GM21576 (cell line): ENCODE results near the gene SNRNP27.

Source experiments
- ATAC-seq: cut with Tn5 transposase; IDR thresholded peaks from one replicate; pipeline ENCODE4 v1.9.1; 2021; ENCODE audit warnings: mild to moderate bottlenecking, moderate library complexity; ENCODE audit not compliant: unreplicated experiment

SNRNP27 gene

DNA sequence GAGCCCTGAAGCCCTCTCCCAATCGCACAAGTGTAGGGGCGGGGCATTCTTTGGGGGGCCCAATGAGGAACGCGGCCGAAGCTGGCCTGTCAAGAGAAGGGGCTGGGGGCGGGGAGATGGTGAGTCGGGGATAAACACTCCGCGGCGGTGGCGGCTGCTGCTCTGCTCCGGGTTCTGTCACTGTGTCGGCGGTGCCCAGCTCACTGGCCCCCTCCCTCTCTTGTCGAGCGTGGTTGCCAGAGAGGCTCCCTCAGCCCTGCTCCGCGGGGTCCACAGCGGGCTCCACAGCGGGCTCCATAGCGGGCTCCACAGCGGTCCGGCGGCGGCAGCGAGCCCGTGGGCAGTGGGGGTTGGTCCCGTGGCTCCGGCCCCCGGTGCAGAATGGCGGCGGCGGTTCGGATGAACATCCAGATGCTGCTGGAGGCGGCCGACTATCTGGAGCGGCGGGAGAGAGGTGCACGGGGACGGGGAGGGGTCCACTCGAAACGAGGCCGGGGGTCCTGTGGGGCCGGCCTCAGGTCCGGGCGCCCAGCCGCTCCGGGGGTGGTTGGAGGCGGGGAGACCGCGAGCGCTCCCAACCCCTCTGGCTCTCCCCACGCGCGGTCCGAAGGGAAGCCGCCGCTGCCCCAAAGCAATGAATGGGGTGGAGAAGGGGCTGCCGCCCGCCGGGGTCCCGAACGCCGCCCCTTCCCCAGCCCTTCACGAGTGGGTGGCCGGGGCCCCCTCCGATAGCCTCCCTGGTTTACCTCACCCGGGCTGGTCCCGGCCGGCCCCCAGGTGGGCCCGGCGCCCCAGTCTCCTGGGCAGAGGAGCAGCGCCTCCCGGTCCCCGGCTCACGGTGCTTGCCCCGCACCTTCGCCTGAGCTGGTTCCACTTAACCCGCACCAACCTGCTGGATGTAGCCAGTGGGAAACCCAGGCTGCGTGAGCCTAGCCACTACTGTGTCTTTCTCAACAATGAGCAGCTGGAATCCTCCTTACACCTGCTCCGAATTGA lies 21.5 kb downstream of the SNRNP27 start, which contains the start of gene MXD1:
MXD1 (plus strand) TSS at position 160 of the 996 bp plus-strand sequence; CDS start at position 382, 222 bp downstream.
- no peak for ATAC-seq

DNA sequence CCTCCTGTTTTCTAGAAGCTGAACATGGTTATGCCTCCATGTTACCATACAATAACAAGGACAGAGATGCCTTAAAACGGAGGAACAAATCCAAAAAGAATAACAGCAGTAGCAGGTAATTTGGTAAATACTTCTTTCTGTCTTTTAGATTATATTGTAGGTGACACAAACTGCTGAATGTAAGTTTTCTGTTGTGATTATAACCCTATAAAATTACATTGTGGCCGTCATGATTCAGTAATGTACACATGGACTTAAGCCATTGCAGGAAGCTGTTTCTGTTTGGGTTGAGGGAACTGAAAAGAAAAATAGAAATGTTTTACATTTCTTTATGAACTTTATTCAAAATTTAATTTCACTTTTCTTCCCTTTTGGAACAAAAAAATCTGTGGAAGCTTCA lies 22.4 kb downstream of the SNRNP27 start:
- ATAC-seq = no peak

DNA sequence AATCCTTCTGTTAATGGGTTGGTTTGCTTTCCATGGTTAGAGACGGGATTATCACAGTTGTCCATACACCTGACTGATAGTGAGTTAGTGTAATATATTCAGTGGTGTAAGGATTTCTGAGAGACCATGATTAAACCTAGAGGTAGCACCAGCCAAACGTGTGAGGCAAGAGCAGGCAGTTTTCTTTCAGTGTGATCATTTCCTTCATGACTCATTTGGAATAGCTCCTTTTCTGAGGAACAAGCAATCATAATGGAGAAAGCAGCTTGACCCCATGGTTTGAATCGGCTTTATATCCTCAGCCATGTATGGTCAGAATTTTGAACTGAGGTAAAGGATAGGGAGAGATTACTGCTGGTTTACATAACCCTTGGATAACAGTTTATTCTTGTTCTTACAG lies 24.1 kb downstream of the SNRNP27 start:
- no peak for ATAC-seq

DNA sequence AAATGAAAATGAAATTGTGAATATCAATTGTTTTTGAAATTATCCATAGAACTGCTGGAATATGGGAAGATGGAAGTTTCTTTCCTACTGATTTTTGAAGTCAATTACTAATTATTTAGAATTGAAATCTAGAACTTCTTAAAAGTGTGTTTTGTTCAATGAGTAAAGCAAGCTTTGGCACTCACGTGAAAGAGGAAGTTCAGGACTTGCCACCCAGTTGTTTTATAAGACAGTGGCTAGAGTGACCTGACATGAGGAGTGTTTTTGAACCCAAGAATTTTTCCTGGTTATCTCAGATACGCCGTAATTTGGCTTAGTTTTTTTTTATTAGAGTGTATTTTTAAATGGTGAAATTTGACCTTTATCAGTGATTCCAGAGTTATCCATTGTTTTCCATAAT lies 24.6 kb downstream of the SNRNP27 start:
- no peak for ATAC-seq

DNA sequence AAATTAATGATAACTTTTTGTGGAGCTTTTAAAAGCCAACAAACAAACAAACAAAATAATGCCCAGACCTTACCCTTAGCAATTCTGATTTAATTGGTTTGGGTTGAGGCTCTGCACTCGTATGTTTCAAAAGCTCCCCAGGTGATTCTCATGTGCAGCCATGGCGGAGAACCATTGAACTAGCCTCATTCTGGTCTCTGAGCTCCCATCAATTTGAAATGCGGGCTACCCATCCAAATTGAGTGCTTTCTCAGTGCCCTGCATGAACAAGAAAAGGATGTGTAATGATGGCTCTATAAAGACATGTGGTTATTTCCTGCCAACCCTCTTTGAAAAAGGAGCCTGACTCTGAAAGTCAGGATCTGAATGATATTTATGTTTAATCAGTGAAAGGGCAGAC lies 29.4 kb downstream of the SNRNP27 start:
- no peak for ATAC-seq

DNA sequence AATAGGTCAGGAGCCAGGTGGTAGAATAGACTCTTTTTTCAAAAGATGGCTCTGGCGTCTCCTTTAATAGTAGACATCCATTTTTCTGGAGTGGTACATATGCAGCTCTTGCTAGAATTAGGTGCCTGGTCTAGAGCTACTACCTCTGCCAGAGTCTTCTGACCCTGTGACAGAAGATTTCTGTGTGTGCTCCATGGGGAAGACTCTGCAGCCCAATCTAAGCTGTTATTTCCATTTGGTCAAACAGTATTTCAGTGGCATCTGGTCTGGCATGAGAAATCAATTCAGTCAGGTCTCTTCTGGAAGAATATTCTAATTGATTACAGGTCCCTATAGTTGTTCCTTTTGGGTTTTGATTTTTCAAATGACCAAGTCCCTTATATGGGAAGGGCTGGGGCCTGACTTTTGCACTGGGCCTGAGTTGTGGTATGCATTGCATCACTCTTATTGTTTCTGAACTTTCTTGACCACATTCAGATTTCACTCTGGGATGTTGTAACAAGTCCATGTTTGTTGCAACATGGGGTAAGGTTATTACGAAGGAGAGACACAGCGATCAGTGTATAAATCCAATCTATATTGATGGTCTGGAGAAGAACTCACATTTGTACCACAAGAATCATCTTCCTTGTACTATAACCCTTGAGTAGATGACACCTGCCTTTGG lies 33.2 kb downstream of the SNRNP27 start:
- ATAC-seq = no peak

DNA sequence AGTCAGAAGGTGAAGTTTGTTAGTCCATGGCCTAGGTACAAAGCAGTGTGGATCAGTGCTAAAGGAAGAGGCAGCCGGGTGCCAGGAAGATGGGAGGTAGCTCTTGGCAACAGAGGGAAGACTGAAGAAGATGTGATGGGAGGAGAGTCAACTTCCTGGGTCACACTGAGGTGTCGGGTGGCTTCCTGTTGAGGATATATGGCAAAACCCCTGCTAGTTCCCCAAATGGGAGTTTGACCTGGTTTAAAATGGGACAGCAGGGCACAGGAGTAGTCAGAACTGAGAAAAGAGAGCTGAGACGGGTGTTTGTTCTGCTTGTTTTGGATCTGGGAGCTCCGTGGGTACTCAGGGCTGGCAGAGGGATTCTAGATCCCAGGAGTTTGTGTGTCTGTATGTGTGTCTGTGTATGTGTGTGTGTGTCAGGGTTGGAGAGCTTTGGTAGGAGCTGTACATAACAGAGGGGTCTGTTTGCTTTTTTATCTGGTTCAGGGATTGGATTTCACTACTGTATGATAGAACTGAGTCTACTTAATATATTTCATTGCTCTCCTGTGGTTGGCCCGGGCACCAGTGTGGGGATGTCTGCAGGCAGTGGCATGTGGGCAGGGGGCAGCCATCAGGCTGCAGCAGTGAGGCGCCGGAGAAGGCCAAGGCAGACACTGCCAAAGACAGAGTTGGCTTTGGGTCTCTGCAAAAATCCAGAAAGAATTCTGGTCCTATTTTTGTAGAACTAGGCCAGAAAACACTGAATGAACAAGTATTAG lies 38.3 kb downstream of the SNRNP27 start:
- ATAC-seq = no peak

DNA sequence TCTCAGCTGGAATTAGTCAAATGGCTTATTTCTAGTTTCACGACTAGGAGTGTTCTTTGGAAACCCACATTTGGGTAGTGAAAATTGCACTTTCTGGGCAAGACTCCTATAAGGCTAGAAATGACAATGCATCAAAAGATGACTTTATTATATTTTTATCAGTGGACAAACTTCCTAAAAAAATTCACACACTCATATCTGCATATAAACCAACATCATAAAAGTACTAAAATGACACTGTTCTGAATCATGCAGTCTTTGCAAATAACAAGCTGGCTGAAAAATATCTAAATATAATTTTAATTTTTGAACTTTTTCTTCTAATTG lies 38.8 kb downstream of the SNRNP27 start:
- no peak for ATAC-seq

DNA sequence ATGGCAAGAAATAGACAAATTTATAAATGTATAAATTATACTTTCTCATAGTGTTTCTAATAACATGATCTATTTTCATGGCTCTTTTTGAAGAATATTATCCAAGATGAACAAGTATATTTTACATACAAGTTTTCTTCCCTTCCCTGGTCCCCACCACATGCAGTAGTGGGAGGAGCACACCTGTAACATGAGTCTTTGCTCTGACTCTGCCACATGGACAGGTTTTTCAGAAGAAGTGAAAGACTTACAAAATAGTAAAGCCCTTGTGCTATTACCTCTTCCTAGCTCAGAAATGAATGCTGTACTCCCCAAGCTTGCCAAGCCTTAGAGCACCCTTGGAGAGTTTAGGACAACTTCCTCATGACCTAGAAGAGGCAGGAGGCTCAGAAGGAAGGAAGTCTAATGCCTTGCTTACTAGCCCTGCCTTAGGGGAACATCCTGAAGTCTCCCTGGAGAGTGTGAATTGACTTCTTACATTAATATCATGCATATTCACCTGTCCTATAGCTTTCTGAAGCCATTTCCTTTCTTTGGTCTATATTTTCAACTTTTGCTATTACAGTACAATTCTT lies 39.6 kb downstream of the SNRNP27 start:
- no peak for ATAC-seq

DNA sequence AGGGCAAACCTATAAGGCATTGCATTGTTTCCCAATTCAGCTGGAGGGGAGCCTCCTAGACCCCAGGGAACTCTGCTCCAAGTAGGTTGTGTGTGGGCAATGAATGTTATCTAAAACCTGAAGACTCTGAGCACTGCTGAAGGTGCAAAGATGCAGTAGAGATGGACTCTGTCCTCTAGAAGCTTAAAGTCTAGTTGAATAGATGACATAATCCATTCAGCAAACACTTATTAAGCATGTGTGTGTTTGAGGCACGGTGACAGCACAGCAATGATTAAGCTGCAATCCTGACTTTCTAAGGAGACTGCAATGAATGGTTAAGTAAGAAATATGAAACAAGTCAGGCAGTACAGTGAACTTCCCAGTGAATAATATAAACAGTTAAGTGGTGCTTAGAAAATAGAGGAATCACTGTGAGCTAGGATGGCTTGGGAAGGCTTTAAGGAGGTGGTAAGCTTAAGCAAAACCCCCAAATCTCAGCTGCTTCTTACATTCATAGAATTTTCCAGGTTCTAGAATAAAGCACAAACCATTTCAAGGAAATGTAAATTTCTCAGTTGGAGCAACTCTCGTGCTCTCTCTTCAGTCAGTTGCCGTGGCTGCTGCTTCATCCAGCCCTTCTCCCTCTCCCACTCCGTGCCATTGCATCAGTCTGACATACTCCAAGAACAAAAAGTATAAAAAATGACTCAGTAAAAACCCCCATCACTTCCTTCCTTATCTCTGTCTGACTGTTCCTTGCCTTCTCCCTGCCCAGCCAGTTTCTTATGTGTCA lies 40.3 kb downstream of the SNRNP27 start:
- ATAC-seq = no peak

DNA sequence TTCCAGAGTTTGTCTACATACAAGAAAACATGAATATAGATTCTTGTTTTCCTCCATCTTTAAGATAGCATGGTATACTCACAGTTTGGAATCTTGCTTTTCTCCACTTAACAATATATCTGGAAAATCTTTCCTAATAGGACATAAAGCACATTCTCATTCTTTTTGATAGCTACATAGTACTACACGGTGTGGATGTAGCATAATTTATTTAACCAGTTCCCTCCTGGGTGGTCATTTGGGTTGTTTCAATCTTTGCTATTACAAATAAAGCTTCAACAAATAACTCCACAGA lies 40.8 kb downstream of the SNRNP27 start:
- ATAC-seq = no peak

DNA sequence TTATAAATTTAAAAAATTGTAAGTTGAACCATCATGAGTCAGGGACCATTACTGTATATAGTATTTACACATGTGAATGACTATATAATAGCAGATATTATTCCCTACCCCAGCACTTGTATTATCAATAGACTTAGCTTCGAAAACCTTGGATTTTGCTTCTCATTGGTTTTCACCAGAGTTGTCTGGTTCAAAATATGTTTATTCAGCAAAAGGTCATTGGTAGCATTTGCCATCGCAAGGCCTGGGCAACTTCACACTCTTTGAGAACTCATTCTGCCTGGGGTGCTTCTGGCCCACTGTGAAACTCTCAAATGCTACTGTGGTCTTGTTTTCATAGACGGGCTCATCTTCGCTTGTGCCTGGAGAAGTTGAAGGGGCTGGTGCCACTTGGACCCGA lies 41.3 kb downstream of the SNRNP27 start:
- ATAC-seq = no peak

DNA sequence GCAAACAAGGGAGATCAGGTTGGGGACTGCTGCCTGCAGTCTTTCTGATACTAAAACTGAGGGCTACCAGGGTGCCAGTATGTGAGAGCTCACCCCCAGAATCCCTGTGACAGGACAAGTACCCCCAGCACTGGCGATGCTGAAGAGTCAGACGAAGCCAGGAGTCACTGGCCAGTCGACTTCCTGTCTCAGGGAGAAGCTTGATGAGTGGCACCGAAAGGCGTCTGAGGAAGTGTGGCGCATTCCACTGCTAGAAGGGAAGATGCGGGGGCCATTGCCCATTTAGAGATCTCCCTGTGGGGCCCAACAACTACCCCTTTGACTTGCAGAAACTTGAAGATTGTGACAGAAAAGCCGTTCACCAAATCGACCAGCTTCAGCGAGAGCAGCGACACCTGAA lies 43.1 kb downstream of the SNRNP27 start:
- no peak for ATAC-seq

DNA sequence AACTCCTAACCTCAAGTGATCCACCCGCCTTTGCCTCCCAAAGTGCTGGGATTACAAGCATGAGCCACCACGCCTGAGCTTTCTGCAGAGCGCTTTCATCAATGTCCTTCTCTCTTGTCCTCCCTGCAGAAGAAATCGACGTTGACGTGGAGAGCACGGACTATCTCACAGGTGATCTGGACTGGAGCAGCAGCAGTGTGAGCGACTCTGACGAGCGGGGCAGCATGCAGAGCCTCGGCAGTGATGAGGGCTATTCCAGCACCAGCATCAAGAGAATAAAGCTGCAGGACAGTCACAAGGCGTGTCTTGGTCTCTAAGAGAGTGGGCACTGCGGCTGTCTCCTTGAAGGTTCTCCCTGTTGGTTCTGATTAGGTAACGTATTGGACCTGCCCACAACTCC lies 44.2 kb downstream of the SNRNP27 start:
- no peak for ATAC-seq

DNA sequence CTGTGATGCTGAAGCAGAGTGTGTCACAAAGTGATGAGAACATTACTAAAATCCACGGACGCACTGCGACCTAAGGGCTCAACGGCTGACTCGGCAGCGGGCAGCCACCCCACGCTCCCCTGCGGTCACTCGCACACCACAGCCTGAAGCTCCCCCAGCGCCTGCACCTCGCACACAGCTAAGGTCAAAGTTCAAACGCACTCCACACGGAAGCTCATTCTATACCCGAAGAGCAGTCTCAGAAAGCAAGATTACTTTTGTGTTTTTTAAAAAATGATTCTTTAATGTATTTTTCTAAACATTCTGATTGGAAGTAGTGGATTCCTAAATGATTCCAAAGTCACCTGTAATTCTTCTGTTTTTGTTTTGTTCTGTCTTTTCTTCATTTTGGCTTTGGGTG lies 46.0 kb downstream of the SNRNP27 start:
- no peak for ATAC-seq

DNA sequence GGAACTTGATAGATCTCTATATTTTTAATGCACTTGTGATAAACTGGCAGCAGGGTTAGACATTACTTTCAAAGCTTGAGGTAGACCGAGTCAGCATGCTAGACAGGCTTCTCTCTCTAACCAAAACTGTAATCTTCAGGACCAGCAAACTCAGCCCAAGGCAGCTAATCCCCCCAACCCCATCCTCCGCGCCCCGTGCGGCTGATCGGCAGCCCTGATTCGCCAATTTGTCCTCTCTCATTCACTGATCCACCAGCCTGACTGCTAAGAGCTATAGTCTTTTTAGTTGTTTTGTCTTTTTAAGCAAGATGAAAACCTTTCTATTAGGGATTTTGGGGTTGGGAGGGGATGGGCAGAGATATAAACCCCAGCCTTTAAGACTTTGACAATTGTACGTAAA lies 46.9 kb downstream of the SNRNP27 start:
- ATAC-seq = no peak

DNA sequence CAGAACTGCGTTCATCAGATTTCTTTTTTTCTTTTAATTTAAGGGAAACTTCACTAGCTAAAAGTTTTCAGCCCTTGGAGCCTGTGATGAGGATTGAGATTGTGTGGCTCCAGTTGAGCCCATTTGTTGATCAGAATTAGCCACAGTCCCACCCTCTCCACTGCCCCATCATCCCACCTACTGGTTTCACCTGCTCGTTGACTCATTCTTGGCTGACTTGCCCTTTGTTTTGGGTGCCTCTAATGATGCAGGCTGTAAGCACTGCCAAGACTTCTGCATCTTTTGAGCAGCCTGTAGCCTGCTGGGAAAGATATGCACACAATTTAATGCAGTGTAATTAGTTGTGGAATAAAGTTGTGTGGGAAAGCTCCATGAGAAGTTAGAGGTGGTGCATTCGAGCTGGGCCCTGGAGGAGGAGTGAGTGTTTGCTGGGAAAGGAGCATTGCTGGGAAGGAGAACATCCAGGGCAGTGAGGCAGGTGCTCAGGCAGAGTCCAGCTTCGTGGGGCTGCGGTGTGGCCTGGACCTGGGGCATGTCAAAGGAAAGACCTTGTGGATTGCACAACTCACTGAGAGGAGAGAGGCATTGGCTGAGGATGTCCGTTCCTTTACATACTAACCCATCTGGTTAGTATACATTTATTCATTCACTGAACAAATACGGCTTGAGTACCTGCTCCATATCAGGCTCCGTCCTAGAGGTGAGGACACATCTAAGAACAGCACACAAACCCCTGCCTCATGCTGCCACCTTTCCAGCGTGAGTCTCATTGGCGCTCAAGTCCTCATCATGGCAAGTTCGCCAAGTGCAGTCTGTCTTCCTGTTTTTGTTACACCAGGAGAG lies 49.5 kb downstream of the SNRNP27 start:
- no peak for ATAC-seq

DNA sequence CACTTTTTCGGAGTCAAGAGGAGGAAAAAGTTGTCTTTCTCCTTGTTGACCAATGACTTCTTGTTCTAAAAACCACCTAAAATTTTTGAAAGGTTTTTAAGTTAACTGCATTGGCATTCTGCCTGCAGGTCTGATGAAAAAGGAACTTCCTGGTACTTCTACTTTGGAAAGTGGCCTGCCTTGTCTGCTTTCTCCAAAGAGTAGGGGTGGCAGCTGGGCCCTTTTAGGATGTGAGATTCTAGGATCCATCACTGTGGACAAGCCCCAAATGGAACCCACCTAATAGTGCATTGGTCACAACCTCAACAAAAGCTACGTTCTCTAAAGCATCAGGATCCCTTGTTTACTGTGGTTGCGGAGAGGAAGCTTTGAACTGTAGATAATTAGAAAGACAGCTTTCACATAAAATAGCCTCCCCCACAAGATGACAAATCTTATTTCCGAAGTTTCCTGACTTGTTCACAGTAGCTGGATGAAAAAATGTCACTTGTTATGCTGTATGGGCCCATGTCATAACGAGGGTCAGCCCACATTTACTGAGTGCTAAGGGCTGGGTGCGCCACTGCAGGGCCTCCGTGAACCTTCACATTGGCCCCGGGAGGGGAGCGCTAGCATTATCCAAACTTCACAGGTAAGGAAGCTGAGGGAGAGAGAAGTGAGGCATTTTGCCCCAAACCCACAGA lies 50.2 kb downstream of the SNRNP27 start:
- no peak for ATAC-seq

DNA sequence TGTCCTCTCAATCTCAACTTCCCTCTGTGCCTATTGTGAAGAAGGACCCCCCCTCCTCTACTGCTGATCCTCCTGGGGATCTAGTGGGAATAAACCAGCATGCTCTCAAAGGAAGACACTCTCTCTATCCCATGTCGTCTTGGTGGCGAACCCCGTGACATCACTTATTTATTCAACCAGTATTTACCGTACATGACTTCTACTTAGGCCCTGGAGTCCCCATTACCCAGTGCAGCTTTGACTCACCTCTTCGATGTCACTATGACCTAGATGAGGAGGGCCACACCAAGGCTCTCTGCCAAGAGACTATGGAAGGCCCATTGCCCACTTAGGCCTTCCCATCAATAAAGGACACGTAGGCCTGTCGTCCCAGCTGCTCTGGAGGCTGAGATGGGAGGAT lies 51.0 kb downstream of the SNRNP27 start:
- ATAC-seq = no peak
